Activated B cell treated with CpG ODN at 0.5 μM for 24 hours (primary cell): ENCODE measurements around the gene IPO9. TPM values are rescaled to one million over a fixed set of nuclear protein-coding genes. Genes with fewer than 3 reads are reported as not detected.
A peak's percentile ranks its signal among the peaks of the same experiment; 100 is the strongest.

Experiments used
- ATAC-seq: fragments of 200-7000 bp; cut with Tn5 transposase; one replicate; pipeline ENCODE4 v1.10.0; 2021; ENCODE audit warnings: low read depth, mild to moderate bottlenecking, moderate library complexity
- CTCF ChIA-PET: fragments of 350-600 bp; sonication (Branson Sonifier 250); formaldehyde crosslinking; loops from one replicate; lab custom pipeline; 2021; ENCODE audit warnings: antibody characterized with exemption; lab: Charles Lee
- POLR2A ChIA-PET: fragments of 350-600 bp; sonication (Branson Sonifier 250); formaldehyde crosslinking; loops from one replicate; lab custom pipeline; 2021; ENCODE audit warnings: antibody characterized with exemption; lab: Charles Lee
- DNase-seq: peaks from one replicate; pipeline ENCODE4 v3.0.0; 2022
- H3K27ac Mint-ChIP-seq: one replicate; pipeline ENCODE4 v1.8.0; 2020; ENCODE audit warnings: mixed read lengths
- H3K27me3 Mint-ChIP-seq: one replicate; pipeline ENCODE4 v1.8.0; 2021; ENCODE audit warnings: mixed read lengths
- H3K36me3 Mint-ChIP-seq: one replicate; pipeline ENCODE4 v1.8.0; 2021; ENCODE audit warnings: low read depth, mixed read lengths
- H3K4me1 Mint-ChIP-seq: one replicate; pipeline ENCODE4 v1.8.0; 2021; ENCODE audit warnings: mixed read lengths
- H3K4me3 Mint-ChIP-seq: one replicate; pipeline ENCODE4 v1.8.0; 2020; ENCODE audit warnings: mild to moderate bottlenecking, mixed read lengths
- H3K9me3 Mint-ChIP-seq: one replicate; pipeline ENCODE4 v1.8.0; 2020; ENCODE audit warnings: mixed read lengths
- intact Hi-C: fragments of 100-400 bp; cut with micrococcal nuclease; formaldehyde crosslinking; loops from one replicate; pipeline ENCODE4 v1.15.1; 2024
- total RNA-seq: library from RNA; stranded (reverse); gene quantifications from 2 replicates; pipeline ENCODE4 v1.2.3, GENCODE V29; 2022
- TF ChIP-seq, protein P1 (sequence below): fragments of 200-600 bp; IDR thresholded peaks from one replicate; pipeline ENCODE4 v1.8.0; 2022; ENCODE audit warnings: antibody characterized with exemption, mild to moderate bottlenecking

The IPO9 gene
- total RNA-seq, 1 donor from 2014 or later = 48.2 TPM

DNA sequence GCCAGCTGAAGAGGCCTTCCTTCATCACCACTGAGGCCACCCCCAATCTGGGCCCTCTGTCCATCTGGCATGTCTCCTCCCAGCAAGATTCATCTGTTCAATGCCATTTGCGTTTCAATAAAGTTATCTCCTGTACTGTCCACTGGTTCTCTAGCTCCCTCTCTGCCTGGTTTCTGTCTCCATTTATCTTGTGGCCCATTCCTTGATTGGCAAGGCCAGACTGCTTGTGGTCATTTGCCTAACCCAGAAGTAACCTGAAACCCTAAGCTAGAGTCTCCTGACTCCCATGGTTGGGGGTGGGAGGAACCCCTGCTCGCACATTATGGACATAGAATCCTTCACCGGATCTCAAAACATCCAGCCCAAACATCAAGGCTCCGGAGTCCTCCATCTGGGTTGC lies 2.1 kb upstream of the IPO9 start:
- Mint-ChIP-seq H3K4me1 (peaks cover 32% of the 10 kb centered on the region), H3K36me3 (peaks cover 4% of the 10 kb centered on the region), H3K9me3 (no peaks in the 10 kb centered on the region), H3K27ac (no peak overlapping the region), H3K4me3 (no peak overlapping the region), H3K27me3 (no peaks in the 10 kb centered on the region)
- ATAC-seq = no peak
- TF ChIP-seq, protein P1, sequence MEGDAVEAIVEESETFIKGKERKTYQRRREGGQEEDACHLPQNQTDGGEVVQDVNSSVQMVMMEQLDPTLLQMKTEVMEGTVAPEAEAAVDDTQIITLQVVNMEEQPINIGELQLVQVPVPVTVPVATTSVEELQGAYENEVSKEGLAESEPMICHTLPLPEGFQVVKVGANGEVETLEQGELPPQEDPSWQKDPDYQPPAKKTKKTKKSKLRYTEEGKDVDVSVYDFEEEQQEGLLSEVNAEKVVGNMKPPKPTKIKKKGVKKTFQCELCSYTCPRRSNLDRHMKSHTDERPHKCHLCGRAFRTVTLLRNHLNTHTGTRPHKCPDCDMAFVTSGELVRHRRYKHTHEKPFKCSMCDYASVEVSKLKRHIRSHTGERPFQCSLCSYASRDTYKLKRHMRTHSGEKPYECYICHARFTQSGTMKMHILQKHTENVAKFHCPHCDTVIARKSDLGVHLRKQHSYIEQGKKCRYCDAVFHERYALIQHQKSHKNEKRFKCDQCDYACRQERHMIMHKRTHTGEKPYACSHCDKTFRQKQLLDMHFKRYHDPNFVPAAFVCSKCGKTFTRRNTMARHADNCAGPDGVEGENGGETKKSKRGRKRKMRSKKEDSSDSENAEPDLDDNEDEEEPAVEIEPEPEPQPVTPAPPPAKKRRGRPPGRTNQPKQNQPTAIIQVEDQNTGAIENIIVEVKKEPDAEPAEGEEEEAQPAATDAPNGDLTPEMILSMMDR = no peak
- no peak for DNase-seq
- POLR2A ChIA-PET = no interaction called here
- intact Hi-C loops = loop anchor here (5.0 kb wide), 1 partner anchor 55 kb away; no protein-coding TSS in a partner anchor
- CTCF ChIA-PET = no interaction called here

DNA sequence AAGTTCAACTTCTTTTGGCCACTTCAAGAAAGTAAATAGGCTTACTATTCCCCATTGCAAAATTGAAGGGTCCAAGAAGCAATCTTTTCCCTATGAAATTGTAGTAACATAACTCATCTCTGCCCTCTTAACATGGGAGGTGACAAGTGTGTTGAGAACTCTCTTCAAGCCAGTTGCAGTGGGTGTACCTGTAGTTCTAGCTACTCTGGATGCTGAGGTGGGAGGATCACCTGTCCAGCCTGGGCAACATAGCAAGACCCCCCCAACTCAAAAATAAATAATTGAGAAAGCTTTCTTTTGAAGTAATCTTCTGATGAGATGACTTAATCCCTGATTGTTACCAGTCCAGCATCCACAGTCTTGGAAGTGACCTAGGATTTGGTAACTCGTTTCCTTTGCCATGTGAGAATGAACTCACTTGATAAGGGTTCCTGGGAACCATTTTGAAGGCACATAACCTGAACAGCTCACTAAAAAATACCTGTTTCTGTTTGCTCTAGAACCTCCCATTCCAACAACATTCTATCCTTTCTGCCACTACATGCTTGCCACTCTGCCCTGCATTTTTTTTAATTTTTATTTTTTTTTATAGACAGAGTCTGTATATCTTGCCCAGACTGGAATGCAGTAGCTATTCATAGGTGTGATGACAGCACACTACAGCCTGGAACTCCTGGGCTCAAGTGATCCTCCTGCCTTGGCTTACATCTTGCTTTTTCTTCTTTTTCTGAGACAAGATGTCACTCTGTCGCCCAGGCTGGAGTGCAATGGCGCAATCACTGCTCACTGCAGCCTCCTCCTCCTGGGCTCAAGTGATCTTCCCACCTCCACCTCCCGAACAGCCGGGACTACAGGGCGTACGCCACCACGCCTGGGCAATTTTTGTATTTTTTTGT lies 1.4 kb upstream of the IPO9 start:
- DNase-seq (no peak), ATAC-seq (no peak)
- TF ChIP-seq, protein P1 = no peak
- no peaks in the 10 kb centered on the region for H3K27me3 Mint-ChIP-seq
- H3K4me1 Mint-ChIP-seq = peaks cover 36% of the 10 kb centered on the region
- H3K27ac Mint-ChIP-seq = no peak overlapping the region
- intact Hi-C loops = loop anchor here (5.0 kb wide), 1 partner anchor 55 kb away; no protein-coding TSS in a partner anchor
- H3K9me3 Mint-ChIP-seq = no peaks in the 10 kb centered on the region
- POLR2A ChIA-PET = no interaction called here
- no peak overlapping the region for H3K4me3 Mint-ChIP-seq
- CTCF ChIA-PET = interaction anchor here (1.0 kb wide), 1 partner anchor 21 kb away, joined by 4 read pairs; no protein-coding TSS in a partner anchor
- peaks cover 4% of the 10 kb centered on the region for H3K36me3 Mint-ChIP-seq

DNA sequence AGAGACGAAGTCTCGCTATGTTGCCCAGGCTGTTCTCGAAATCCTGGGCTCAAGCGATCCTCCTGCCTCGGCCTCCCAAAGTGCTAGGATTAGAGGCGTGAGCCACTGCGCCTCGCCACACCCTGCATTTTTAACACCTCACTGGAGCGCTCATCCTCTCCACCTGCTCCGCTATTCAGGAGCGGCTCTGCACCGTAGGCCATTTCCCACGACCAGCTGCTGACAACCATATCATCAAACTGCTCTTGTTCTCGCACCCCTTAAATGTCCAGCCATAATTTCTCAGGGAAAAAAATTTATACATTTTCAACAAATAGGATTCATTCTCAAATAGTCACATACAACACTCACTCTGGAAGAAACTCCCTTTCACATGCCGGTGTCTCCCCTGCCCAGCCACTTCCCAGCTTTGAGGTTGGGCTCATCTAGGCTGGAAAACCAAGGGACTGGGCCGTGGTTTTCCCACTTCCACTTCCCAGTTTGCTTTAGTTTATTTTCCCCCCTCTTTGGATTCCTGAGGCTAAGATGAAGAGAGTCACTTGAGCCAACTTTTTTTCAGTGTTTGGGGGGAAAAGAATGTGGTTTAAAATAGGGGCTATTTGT lies 639 bp upstream of the IPO9 start:
- POLR2A ChIA-PET = interaction anchor here (0.7 kb wide), 1 partner anchor 12 kb away, joined by 3 read pairs; no protein-coding TSS in a partner anchor
- peak overlapping the region; percentile 31 for H3K27ac Mint-ChIP-seq
- no peak for ATAC-seq
- DNase-seq = no peak
- H3K36me3 Mint-ChIP-seq = peaks cover 4% of the 10 kb centered on the region
- no peaks in the 10 kb centered on the region for H3K27me3 Mint-ChIP-seq
- H3K4me3 Mint-ChIP-seq = peak overlapping the region; percentile 16
- CTCF ChIA-PET = interaction anchor here (1.0 kb wide), 1 partner anchor 20 kb away, joined by 4 read pairs; no protein-coding TSS in a partner anchor
- TF ChIP-seq, protein P1 = no peak
- H3K4me1 Mint-ChIP-seq = peaks cover 40% of the 10 kb centered on the region
- H3K9me3 Mint-ChIP-seq = no peaks in the 10 kb centered on the region
- intact Hi-C loops = loop anchor here (5.0 kb wide), 1 partner anchor 54 kb away; no protein-coding TSS in a partner anchor

DNA sequence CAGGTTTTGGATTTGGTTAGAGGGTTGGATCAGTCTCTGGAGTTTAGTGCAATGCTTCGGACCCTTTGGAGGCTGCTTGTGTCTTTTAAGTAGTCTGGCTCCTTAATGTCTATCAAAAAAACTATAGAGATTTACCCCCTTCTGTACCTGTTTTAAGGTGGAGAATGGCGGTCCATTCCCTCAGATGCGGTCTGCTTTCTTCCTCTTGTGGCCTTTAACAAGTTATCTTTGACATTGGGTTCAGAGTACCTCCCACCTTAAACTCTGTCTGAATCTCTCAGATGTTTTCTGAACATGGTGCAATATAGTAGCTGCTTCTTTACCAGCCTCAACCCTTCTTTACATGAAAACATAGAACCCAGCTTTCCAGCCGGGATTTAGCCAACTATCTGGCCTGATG lies 2.4 kb downstream of the IPO9 start:
- Mint-ChIP-seq H3K4me3 (peak overlapping the region; percentile 0), H3K27ac (no peak overlapping the region), H3K4me1 (peaks cover 47% of the 10 kb centered on the region), H3K9me3 (no peaks in the 10 kb centered on the region), H3K36me3 (peaks cover 22% of the 10 kb centered on the region), H3K27me3 (no peaks in the 10 kb centered on the region)
- TF ChIP-seq, protein P1 = no peak
- no peak for DNase-seq
- no peak for ATAC-seq
- ChIA-PET CTCF (no interaction called here), POLR2A (no interaction called here)
- intact Hi-C loops = no loop called here

DNA sequence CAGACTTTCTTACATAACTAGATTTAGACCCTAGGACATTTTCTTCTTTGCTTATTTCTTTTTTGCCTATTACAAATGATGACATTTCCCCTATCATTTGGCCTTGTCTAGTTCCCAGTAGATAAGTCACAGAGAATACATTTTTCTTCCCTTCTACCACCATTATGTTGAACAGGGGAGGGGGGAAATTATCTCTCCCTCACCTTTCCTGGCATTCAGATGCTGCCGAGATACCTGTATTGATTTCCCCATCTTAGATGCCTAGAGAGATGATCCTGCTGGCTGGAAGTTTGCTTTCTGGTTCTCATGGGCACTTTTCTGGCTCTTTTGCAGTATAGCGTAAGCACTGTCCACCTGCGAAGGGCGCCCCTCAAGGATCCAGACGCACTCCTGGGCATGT lies 5.7 kb downstream of the IPO9 start:
- POLR2A ChIA-PET = no interaction called here
- TF ChIP-seq, protein P1 = no peak
- no peak overlapping the region for H3K4me3 Mint-ChIP-seq
- intact Hi-C loops = no loop called here
- H3K9me3 Mint-ChIP-seq = no peaks in the 10 kb centered on the region
- peaks cover 40% of the 10 kb centered on the region for H3K36me3 Mint-ChIP-seq
- ATAC-seq (no peak), DNase-seq (no peak)
- CTCF ChIA-PET = no interaction called here
- H3K27ac Mint-ChIP-seq = no peak overlapping the region
- H3K27me3 Mint-ChIP-seq = no peaks in the 10 kb centered on the region
- peaks cover 37% of the 10 kb centered on the region for H3K4me1 Mint-ChIP-seq
